Brain microvascular endothelial cell (primary cell): ENCODE measurements around the gene CCDC12.

Experiments used
- DNase-seq: peaks from one replicate; pipeline ENCODE4 v3.0.0-alpha.2; 2020
- H3K27ac ChIP-seq: fragments of 250-450 bp; sonication (Bioruptor Pico); 2 replicates; pipeline ENCODE4 v1.5.1; 2020; ENCODE audit warnings: mild to moderate bottlenecking, moderate library complexity
- H3K27me3 ChIP-seq: fragments of 250-450 bp; sonication (Bioruptor Pico); replicated peaks from 2 replicates; pipeline ENCODE4 v1.5.1; 2020; ENCODE audit warnings: mild to moderate bottlenecking
- H3K36me3 ChIP-seq: fragments of 250-450 bp; sonication (Bioruptor Pico); replicated peaks from 2 replicates; pipeline ENCODE4 v1.5.1; 2020; ENCODE audit warnings: mild to moderate bottlenecking
- H3K4me3 ChIP-seq: 2 replicates; pipeline ENCODE4 v1.5.1; 2011; ENCODE audit warnings: low read depth, mild to moderate bottlenecking, control low read depth, low read length, moderate library complexity
- CTCF ChIP-seq: IDR thresholded peaks from 2 replicates; pipeline ENCODE4 v1.5.1; 2011; ENCODE audit warnings: low read depth, mild to moderate bottlenecking, moderate library complexity, low read length, control low read depth, inconsistent platforms; ENCODE audit errors: missing control alignments
- in situ Hi-C: cut with HindIII; loops from 2 replicates; pipeline ENCODE4 v1.10.0; 2017; ENCODE audit warnings: low sequenced_read_pairs, low pct_ligation_motif_present

The CCDC12 gene

GRCh38 chr3:46981932-46982471 lies 5.5 kb upstream of the CCDC12 start:
- no peak for TF ChIP-seq CTCF
- Histone ChIP-seq H3K27me3 (no peaks in the 10 kb centered on the region), H3K36me3 (no peaks in the 10 kb centered on the region), H3K27ac (no peak overlapping the region), H3K4me3 (no peak overlapping the region)
- DNase-seq: no peak
- in situ Hi-C loops: no loop called here

- Histone ChIP-seq H3K27ac (no peak overlapping the region), H3K4me3 (peak overlapping the region; percentile 66), H3K27me3 (no peaks in the 10 kb centered on the region), H3K36me3 (no peaks in the 10 kb centered on the region)
- TF ChIP-seq CTCF: no peak
- DNase-seq: no peak
- in situ Hi-C loops: no loop called here
These were observed 3.5 kb upstream of the CCDC12 start for GRCh38 chr3:46979958-46980497.

- Histone ChIP-seq H3K36me3 (no peaks in the 10 kb centered on the region), H3K27me3 (no peaks in the 10 kb centered on the region), H3K27ac (no peak within 1 kb of the TSS), H3K4me3 (peak within 1 kb of the TSS; percentile 66)
- in situ Hi-C loops: no loop called here
- no peak for TF ChIP-seq CTCF
- peak; percentile 83 for DNase-seq
These were observed 2.7 kb upstream of the CCDC12 start, which contains the start of gene NBEAL2 for GRCh38 chr3:46978985-46979944. Gene NBEAL2, plus strand, starts transcription at chr3:46979666. Its CDS starts 196 bp downstream, at chr3:46979862.

- in situ Hi-C loops: no loop called here
- DNase-seq: no peak
These were observed 1.8 kb upstream of the CCDC12 start for GRCh38 chr3:46978381-46978780.

GRCh38 chr3:46977811-46978195 lies 1.3 kb upstream of the CCDC12 start:
- in situ Hi-C loops: no loop called here
- H3K27ac ChIP-seq: no peak overlapping the region
- H3K27me3 ChIP-seq: no peaks in the 10 kb centered on the region
- H3K36me3 ChIP-seq: no peaks in the 10 kb centered on the region
- no peak overlapping the region for H3K4me3 ChIP-seq
- no peak for DNase-seq
- TF ChIP-seq CTCF: no peak

More at GRCh38 chr3:46978381-46978780, 1.8 kb upstream of the CCDC12 start:
- Histone ChIP-seq H3K27ac (no peak overlapping the region), H3K36me3 (no peaks in the 10 kb centered on the region), H3K4me3 (no peak overlapping the region), H3K27me3 (no peaks in the 10 kb centered on the region)
- no peak for TF ChIP-seq CTCF
